KOPT-K1 (cell line): ENCODE data around the gene SALL1.

ENCODE experiments used
- H3K27ac ChIP-seq: fragments of 200-600 bp; sonication (generic); 2 replicates; pipeline ENCODE4 v1.5.1; 2016; ENCODE audit warnings: antibody characterized with exemption, mild to moderate bottlenecking, low read depth, low read length; ENCODE audit not compliant: poor library complexity, severe bottlenecking
- H3K36me3 ChIP-seq: fragments of 200-600 bp; sonication (generic); 2 replicates; pipeline ENCODE4 v1.5.1; 2017; ENCODE audit warnings: antibody characterized with exemption, mild to moderate bottlenecking, low read length, moderate library complexity; ENCODE audit not compliant: insufficient read depth
- H3K9me3 ChIP-seq: fragments of 200-600 bp; sonication (generic); 2 replicates; pipeline ENCODE4 v1.5.1; 2017; ENCODE audit warnings: antibody characterized with exemption, low read length, mild to moderate bottlenecking; ENCODE audit not compliant: insufficient read depth, poor library complexity, severe bottlenecking

SALL1 gene

GRCh38 chr16:51150888-51151320, at the start of gene SALL1:
SALL1 (minus strand) TSS chr16:51151270; CDS start chr16:51151241, 29 bp downstream.
- Histone ChIP-seq H3K9me3 (peaks cover 36% of the 10 kb centered on the region), H3K36me3 (no peaks in the 10 kb centered on the region), H3K27ac (no peak within 1 kb of the TSS)

GRCh38 chr16:51200793-51201192, 49.7 kb upstream of the SALL1 start:
- peaks cover 7% of the 10 kb centered on the region for H3K9me3 ChIP-seq
- no peaks in the 10 kb centered on the region for H3K36me3 ChIP-seq

GRCh38 chr16:51197953-51198748, 47.1 kb upstream of the SALL1 start:
- Histone ChIP-seq H3K36me3 (no peaks in the 10 kb centered on the region), H3K27ac (no peak overlapping the region), H3K9me3 (peaks cover 7% of the 10 kb centered on the region)

More at GRCh38 chr16:51200793-51201192, 49.7 kb upstream of the SALL1 start:
- no peak overlapping the region for H3K27ac ChIP-seq

GRCh38 chr16:51193879-51194278, 42.8 kb upstream of the SALL1 start:
- H3K36me3 ChIP-seq: no peaks in the 10 kb centered on the region
- H3K9me3 ChIP-seq: no peaks in the 10 kb centered on the region
- H3K27ac ChIP-seq: no peak overlapping the region

- Histone ChIP-seq H3K36me3 (no peaks in the 10 kb centered on the region), H3K27ac (no peak overlapping the region), H3K9me3 (no peaks in the 10 kb centered on the region)
Measured at GRCh38 chr16:51184702-51185433, 33.8 kb upstream of the SALL1 start.

GRCh38 chr16:51181503-51181811, 30.4 kb upstream of the SALL1 start:
- Histone ChIP-seq H3K9me3 (no peaks in the 10 kb centered on the region), H3K36me3 (no peaks in the 10 kb centered on the region), H3K27ac (no peak overlapping the region)

- Histone ChIP-seq H3K9me3 (no peaks in the 10 kb centered on the region), H3K27ac (no peak overlapping the region), H3K36me3 (no peaks in the 10 kb centered on the region)
Measured at GRCh38 chr16:51180719-51181502, 29.8 kb upstream of the SALL1 start.

GRCh38 chr16:51175081-51175480, 24.0 kb upstream of the SALL1 start:
- H3K9me3 ChIP-seq: no peaks in the 10 kb centered on the region
- no peak overlapping the region for H3K27ac ChIP-seq
- no peaks in the 10 kb centered on the region for H3K36me3 ChIP-seq

GRCh38 chr16:51172368-51172767, 21.3 kb upstream of the SALL1 start:
- Histone ChIP-seq H3K36me3 (no peaks in the 10 kb centered on the region), H3K9me3 (no peaks in the 10 kb centered on the region), H3K27ac (no peak overlapping the region)

- Histone ChIP-seq H3K36me3 (no peaks in the 10 kb centered on the region), H3K27ac (no peak overlapping the region), H3K9me3 (no peaks in the 10 kb centered on the region)
Measured at GRCh38 chr16:51168755-51169154, 17.7 kb upstream of the SALL1 start.

GRCh38 chr16:51167170-51167895, 16.3 kb upstream of the SALL1 start:
- H3K27ac ChIP-seq: no peak overlapping the region
- H3K9me3 ChIP-seq: no peaks in the 10 kb centered on the region
- no peaks in the 10 kb centered on the region for H3K36me3 ChIP-seq

GRCh38 chr16:51166541-51166940, 15.5 kb upstream of the SALL1 start:
- Histone ChIP-seq H3K27ac (no peak overlapping the region), H3K9me3 (no peaks in the 10 kb centered on the region), H3K36me3 (no peaks in the 10 kb centered on the region)

GRCh38 chr16:51166091-51166490, 15.0 kb upstream of the SALL1 start:
- no peak overlapping the region for H3K27ac ChIP-seq

GRCh38 chr16:51165043-51165442, 14.0 kb upstream of the SALL1 start:
- Histone ChIP-seq H3K9me3 (no peaks in the 10 kb centered on the region), H3K27ac (no peak overlapping the region), H3K36me3 (no peaks in the 10 kb centered on the region)

More at GRCh38 chr16:51166091-51166490, 15.0 kb upstream of the SALL1 start:
- Histone ChIP-seq H3K36me3 (no peaks in the 10 kb centered on the region), H3K9me3 (no peaks in the 10 kb centered on the region)
